ENCODE results near the gene CRK.

CRK gene

GRCh38 chr17:1485423-1486376, 29.7 kb upstream of the CRK start:
- TF ChIP-seq, protein P1, sequence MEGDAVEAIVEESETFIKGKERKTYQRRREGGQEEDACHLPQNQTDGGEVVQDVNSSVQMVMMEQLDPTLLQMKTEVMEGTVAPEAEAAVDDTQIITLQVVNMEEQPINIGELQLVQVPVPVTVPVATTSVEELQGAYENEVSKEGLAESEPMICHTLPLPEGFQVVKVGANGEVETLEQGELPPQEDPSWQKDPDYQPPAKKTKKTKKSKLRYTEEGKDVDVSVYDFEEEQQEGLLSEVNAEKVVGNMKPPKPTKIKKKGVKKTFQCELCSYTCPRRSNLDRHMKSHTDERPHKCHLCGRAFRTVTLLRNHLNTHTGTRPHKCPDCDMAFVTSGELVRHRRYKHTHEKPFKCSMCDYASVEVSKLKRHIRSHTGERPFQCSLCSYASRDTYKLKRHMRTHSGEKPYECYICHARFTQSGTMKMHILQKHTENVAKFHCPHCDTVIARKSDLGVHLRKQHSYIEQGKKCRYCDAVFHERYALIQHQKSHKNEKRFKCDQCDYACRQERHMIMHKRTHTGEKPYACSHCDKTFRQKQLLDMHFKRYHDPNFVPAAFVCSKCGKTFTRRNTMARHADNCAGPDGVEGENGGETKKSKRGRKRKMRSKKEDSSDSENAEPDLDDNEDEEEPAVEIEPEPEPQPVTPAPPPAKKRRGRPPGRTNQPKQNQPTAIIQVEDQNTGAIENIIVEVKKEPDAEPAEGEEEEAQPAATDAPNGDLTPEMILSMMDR (IDR thresholded peaks at IDR 0.05; ENCODE audit: control insufficient read depth, extremely low read depth, insufficient read depth), result no peak
- DNase-seq (ENCODE audit: low read depth), result no peak

GRCh38 chr17:1484676-1485422, 28.8 kb upstream of the CRK start:
- peak; percentile 75 for DNase-seq (ENCODE audit: low read depth)
- H3K4me3 ChIP-seq (ENCODE audit: low read depth, low read length), result peak overlapping the region; percentile 59
- TF ChIP-seq, protein P1 (IDR thresholded peaks at IDR 0.05; ENCODE audit: control insufficient read depth, extremely low read depth, insufficient read depth), result no peak

More at GRCh38 chr17:1485423-1486376, 29.7 kb upstream of the CRK start:
- H3K4me3 ChIP-seq (ENCODE audit: low read depth, low read length), result peak overlapping the region; percentile 59

DNA sequence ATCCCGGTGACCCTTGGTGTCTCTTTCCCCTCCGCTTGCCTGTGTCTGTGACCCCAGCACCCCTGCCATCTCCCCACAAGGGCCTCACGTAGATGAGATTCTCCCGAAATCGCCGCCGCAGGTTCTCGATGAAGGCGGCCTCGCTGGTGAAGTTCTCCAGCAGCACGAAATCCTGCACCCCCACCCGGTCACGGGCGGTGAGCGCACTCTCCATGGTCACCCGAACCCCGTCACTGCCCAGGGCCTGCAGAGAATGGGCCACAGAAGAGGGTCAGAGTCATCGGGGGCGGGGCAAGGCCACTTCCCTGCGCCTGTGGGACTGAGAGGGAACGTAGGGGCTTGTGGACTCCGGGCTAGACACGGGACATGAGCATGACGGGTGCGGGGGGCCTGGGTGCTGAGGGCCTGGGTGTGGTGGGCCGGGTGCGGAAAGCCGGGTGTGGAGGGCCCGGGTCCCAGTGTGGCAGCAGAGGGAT, 28.1 kb upstream of the CRK start:
- TF ChIP-seq, protein P1 (IDR thresholded peaks at IDR 0.05; ENCODE audit: control insufficient read depth, extremely low read depth, insufficient read depth), result no peak
- peak overlapping the region; percentile 10; the same call in 1 of the 2 replicates for H3K4me3 ChIP-seq (ENCODE audit: low read depth, low read length)
- DNase-seq (ENCODE audit: low read depth), result no peak

DNA sequence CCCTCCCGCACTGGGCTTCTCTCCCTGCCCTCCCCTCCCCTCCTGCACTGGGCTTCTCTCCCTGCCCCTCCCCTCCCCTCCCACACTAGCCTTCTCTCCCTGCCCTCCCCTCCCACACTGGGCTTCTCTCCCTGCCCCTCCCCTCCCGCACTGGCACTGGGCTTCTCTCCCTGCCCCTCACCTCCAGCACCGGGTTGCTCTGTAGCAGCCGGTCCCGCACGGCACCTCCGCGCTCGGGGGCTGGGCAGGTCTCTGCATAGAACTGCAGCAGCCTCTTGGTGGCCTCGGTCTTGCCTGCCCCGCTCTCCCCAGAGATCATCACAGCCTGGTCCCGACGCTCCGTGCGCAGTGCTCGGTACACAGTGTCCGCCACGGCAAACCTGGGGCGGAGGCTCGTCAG, 26.6 kb upstream of the CRK start:
- no peak overlapping the region for H3K4me3 ChIP-seq (ENCODE audit: low read depth, low read length)
- TF ChIP-seq, protein P1 (IDR thresholded peaks at IDR 0.05; ENCODE audit: control insufficient read depth, extremely low read depth, insufficient read depth), result no peak
- DNase-seq (ENCODE audit: low read depth), result no peak

GRCh38 chr17:1481736-1482135, 25.7 kb upstream of the CRK start:
- no peak overlapping the region for H3K4me3 ChIP-seq (ENCODE audit: low read depth, low read length)
- TF ChIP-seq, protein P1 (IDR thresholded peaks at IDR 0.05; ENCODE audit: control insufficient read depth, extremely low read depth, insufficient read depth), result no peak
- no peak for DNase-seq (ENCODE audit: low read depth)

DNA sequence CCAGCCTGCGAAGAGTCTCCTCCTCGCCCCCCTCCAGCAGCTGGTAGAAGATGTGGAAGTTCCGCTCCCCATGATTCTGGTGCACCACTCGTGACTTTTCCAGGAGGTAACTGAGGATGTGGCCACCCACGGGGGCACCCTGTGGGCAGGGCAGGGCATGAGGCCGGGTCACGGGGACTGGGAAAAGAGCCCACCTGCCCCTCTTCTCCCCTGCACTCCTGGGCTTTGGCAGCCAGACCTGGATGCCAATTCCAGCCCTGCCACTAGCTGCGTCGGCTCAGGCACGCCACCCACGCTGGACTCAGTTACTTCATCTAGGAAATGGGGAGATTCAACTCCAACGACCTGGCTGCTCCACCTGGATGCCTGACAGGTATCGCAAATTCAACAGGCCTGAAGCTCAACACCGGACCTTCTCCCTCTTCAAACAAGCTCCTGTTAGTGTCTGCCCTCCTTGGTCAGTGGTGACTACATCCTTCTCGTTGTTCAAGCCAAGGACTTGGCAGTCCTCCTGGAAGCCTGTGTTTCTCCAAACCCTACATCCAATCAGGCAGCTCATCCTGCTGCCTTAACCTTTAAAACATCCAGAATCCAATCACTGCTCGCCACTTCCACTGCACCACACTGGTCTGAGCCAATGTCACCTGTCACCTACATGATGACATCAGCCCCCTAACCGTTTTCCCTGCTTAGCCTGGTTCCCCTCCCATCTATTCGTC, 24.9 kb upstream of the CRK start:
- H3K4me3 ChIP-seq (ENCODE audit: low read depth, low read length), result peak overlapping the region; percentile 14; the same call in 1 of the 2 replicates
- TF ChIP-seq, protein P1 (IDR thresholded peaks at IDR 0.05; ENCODE audit: control insufficient read depth, extremely low read depth, insufficient read depth), result no peak
- DNase-seq (ENCODE audit: low read depth), result peak; percentile 99

Measured in LNCaP clone FGC (cell line).